Neuron (in vitro differentiated cells): ENCODE results near the gene LPP.

Source experiments
- H2AFZ ChIP-seq: one replicate; pipeline ENCODE4 v1.6.1; 2013; ENCODE audit warnings: low read depth, mild to moderate bottlenecking, inconsistent platforms, low read length, moderate library complexity
- H3K27me3 ChIP-seq: one replicate; pipeline ENCODE4 v1.6.1; 2013; ENCODE audit warnings: low read length; ENCODE audit not compliant: insufficient read depth
- H3K36me3 ChIP-seq: one replicate; pipeline ENCODE4 v1.6.1; 2013; ENCODE audit warnings: low read length; ENCODE audit not compliant: insufficient read depth
- H3K4me1 ChIP-seq: one replicate; pipeline ENCODE4 v1.6.1; 2013; ENCODE audit warnings: low read length; ENCODE audit not compliant: insufficient read depth
- H3K4me3 ChIP-seq: 2 replicates; pipeline ENCODE4 v1.5.1; 2013; ENCODE audit warnings: mild to moderate bottlenecking, low read length, moderate library complexity
- H3K9me3 ChIP-seq: one replicate; pipeline ENCODE4 v1.6.1; 2013; ENCODE audit warnings: low read length

Gene LPP

GRCh38 chr3:188198001-188198400 is 44.0 kb downstream of the LPP start:
- H3K27me3 ChIP-seq: no peaks in the 10 kb centered on the region
- H3K4me3 ChIP-seq: no peak overlapping the region
- H2AFZ ChIP-seq: no peak overlapping the region
- no peaks in the 10 kb centered on the region for H3K36me3 ChIP-seq
- H3K4me1 ChIP-seq: no peaks in the 10 kb centered on the region
- no peaks in the 10 kb centered on the region for H3K9me3 ChIP-seq

GRCh38 chr3:188198760-188199327 is 44.9 kb downstream of the LPP start:
- no peaks in the 10 kb centered on the region for H3K4me1 ChIP-seq
- no peak overlapping the region for H2AFZ ChIP-seq
- no peaks in the 10 kb centered on the region for H3K27me3 ChIP-seq
- no peaks in the 10 kb centered on the region for H3K9me3 ChIP-seq
- no peak overlapping the region for H3K4me3 ChIP-seq
- no peaks in the 10 kb centered on the region for H3K36me3 ChIP-seq

DNA sequence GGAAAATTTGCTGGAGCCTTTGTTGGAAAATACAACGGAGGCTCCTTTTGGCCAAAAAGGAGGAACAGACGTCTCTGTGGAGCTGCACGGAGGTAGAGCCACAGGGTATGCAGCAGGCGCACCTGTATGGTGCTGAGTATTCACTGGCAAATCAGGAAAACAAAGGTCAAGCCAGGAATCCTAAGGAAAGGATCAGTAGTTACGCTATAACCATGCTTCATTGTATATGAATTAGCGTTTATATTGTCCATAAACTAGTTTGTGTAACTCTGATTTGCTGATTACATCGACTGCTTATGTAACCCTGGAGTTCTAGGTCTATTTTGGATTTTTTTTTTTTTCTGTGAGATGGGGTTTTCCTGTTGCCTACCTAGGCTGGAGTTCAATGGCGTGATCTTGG is 45.4 kb downstream of the LPP start:
- H3K9me3 ChIP-seq: no peaks in the 10 kb centered on the region
- H3K27me3 ChIP-seq: no peaks in the 10 kb centered on the region
- no peaks in the 10 kb centered on the region for H3K4me1 ChIP-seq
- no peaks in the 10 kb centered on the region for H3K36me3 ChIP-seq
- no peak overlapping the region for H2AFZ ChIP-seq
- no peak overlapping the region for H3K4me3 ChIP-seq

- Histone ChIP-seq H3K4me1 (no peaks in the 10 kb centered on the region), H3K4me3 (no peak overlapping the region), H3K27me3 (no peaks in the 10 kb centered on the region), H2AFZ (no peak overlapping the region), H3K9me3 (no peaks in the 10 kb centered on the region), H3K36me3 (no peaks in the 10 kb centered on the region)
Observed at GRCh38 chr3:188200481-188200880, 46.5 kb downstream of the LPP start.

DNA sequence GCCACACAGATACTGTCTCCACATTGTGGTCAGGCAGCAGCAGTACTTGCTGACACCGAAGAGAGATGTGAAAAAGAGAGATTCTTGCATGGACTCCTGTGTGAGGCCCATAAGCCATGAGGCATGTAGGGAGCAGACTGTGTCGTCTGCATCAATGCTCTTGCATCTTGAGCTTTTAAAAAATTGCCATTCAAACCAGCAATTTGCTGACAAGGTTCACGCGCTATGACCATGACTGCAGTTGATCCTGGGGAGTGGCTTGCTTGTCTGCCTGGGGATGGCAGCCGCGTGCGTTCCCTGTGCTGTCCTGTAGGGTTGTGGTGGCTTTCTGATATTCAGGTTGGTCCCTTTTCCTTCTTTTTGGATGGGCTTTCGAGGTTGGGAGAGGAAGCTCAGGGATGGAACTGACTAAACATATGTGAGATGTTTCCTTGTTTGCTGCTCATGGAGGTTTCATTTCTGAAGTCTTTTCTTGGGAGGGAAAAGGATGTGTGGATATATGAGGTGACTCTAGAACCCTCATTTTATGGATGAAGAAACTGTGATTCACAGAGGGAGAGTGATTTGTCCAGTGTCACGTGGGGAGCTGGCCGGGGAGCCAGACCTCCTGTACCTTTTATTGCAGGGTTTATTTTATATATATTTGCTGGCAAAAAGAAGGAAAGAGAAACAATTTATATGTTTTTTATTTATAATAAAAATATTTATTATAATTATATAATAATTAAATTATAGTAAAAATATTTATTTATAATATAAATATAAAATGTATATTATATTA is 48.6 kb downstream of the LPP start:
- no peaks in the 10 kb centered on the region for H3K36me3 ChIP-seq
- no peaks in the 10 kb centered on the region for H3K4me1 ChIP-seq
- H3K4me3 ChIP-seq: no peak overlapping the region
- no peak overlapping the region for H2AFZ ChIP-seq
- H3K9me3 ChIP-seq: no peaks in the 10 kb centered on the region
- H3K27me3 ChIP-seq: no peaks in the 10 kb centered on the region

DNA sequence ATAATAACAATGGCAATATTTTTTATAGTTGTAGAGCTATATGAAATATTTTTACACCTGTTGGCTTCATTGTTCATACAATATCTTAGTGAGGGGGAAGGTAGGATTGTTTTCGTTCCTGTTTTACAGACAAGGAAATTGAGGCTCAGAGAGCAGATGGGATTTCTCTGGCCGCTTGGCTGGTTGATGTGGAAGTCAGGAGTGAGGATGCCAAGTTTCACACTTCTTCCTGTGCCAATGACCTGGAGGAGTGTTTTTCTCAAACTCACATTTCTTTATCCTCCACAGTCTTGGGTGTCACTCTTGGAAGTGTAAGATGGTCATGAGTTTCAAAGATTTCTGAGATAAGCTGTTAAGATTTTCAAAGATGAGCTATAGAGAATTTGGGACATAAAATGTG is 50.6 kb downstream of the LPP start:
- Histone ChIP-seq H3K4me3 (no peak overlapping the region), H3K9me3 (no peaks in the 10 kb centered on the region), H2AFZ (no peak overlapping the region), H3K4me1 (peaks cover 10% of the 10 kb centered on the region), H3K36me3 (no peaks in the 10 kb centered on the region), H3K27me3 (no peaks in the 10 kb centered on the region)

- H3K4me3 ChIP-seq: no peak overlapping the region
- H2AFZ ChIP-seq: no peak overlapping the region
- H3K4me1 ChIP-seq: peaks cover 10% of the 10 kb centered on the region
- no peaks in the 10 kb centered on the region for H3K27me3 ChIP-seq
- no peaks in the 10 kb centered on the region for H3K9me3 ChIP-seq
- peaks cover 2% of the 10 kb centered on the region for H3K36me3 ChIP-seq
Observed at GRCh38 chr3:188205992-188206416, 52.0 kb downstream of the LPP start.

GRCh38 chr3:188206787-188207186 is 52.8 kb downstream of the LPP start:
- H2AFZ ChIP-seq: no peak overlapping the region
- H3K4me1 ChIP-seq: peaks cover 10% of the 10 kb centered on the region
- H3K36me3 ChIP-seq: peaks cover 2% of the 10 kb centered on the region
- H3K9me3 ChIP-seq: no peaks in the 10 kb centered on the region
- H3K4me3 ChIP-seq: no peak overlapping the region
- H3K27me3 ChIP-seq: no peaks in the 10 kb centered on the region

DNA sequence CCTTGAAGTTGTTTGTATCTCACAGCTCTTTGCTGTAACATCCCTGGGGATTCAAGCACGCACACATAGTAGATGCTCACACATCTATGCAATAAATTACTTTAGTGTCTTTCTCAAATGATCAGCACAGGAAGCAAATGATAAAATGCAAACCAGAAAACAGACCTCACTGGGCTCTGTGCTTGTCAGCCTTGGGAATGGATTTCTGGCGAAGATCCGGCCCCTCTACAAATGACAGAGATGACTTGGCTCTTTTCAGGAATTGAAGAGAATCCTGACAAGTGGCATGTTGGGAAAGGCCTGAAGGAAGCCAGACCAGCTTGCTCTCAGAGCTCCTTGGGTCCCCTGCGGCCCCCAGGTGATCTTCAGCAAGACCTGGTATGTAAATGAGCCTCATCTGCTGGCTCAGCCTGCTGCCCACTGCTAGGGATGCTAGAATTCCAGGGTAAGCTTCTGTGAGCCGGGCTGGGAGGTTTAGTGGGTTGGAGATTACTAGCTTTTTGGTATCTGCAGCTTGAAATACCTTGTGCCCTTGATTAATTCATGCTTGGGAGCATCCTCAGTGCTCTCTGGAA is 54.1 kb downstream of the LPP start:
- H3K36me3 ChIP-seq: peaks cover 2% of the 10 kb centered on the region
- H3K27me3 ChIP-seq: no peaks in the 10 kb centered on the region
- H3K9me3 ChIP-seq: no peaks in the 10 kb centered on the region
- H2AFZ ChIP-seq: no peak overlapping the region
- peaks cover 10% of the 10 kb centered on the region for H3K4me1 ChIP-seq
- H3K4me3 ChIP-seq: no peak overlapping the region

DNA sequence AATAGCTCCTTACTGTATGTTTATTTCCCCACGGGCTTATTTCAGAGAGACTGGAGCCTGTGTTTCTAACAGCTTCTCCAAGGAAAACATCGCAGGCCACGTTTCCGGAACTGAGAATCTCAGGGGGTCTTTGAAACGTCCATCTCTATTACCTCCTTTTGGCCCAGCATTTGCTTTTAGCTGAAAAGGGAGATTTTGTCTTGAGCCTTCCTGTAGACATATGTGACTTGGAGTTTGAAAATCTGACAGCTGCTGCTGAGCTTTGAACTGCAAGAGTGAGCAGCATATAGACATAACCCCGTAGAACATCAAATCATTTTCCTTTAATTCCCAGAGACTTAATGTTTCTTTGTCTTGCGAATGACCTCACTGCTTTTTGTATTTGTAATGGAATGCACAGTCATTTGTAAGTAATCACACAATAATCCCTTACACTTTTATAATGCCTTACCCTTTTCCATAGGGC is 54.6 kb downstream of the LPP start:
- Histone ChIP-seq H3K9me3 (no peaks in the 10 kb centered on the region), H3K4me3 (no peak overlapping the region), H3K36me3 (peaks cover 2% of the 10 kb centered on the region)

DNA sequence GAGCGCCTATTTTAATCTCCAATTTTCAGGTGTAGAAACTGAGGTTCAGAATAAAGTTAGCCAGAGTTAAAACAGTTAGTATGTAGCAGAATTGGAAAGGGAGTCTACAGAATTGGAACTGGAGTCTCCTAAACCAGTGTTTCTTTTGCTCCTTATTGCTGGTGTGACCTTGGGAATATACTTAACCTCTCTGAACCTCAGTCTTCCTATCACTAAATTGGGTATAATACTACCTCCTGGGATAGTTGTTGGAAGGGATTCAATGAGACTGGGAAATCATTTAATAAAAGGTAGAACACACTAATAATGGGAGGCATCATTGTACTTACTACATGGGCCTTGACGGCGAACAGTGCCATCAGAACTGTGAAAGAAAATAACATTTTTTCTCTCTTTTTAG is 55.1 kb downstream of the LPP start:
- Histone ChIP-seq H3K4me3 (no peak overlapping the region), H3K4me1 (peaks cover 10% of the 10 kb centered on the region), H3K27me3 (no peaks in the 10 kb centered on the region), H2AFZ (no peak overlapping the region), H3K9me3 (no peaks in the 10 kb centered on the region), H3K36me3 (peaks cover 2% of the 10 kb centered on the region)

More for the DNA sequence above, 54.6 kb downstream of the LPP start:
- Histone ChIP-seq H2AFZ (no peak overlapping the region), H3K4me1 (peaks cover 10% of the 10 kb centered on the region), H3K27me3 (no peaks in the 10 kb centered on the region)

DNA sequence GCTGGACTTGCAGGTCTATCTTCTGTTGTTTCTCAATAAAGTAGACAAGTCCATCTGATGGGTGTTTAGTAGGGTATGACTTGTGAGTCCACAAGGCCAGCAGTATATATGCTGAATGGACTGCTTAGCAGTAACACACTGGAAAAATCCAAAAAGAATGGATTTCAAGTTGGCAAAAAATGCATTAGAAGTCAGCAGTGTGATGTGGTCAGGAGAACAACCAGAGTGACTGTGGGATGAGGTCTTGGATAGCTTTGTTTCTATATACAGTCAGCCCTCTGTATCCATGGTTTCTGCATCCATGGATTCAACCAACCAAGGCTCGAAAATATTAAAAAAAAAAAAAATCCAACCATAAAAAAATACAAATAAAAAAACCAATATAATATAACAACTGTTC is 55.8 kb downstream of the LPP start:
- H2AFZ ChIP-seq: no peak overlapping the region
- peaks cover 2% of the 10 kb centered on the region for H3K36me3 ChIP-seq

DNA sequence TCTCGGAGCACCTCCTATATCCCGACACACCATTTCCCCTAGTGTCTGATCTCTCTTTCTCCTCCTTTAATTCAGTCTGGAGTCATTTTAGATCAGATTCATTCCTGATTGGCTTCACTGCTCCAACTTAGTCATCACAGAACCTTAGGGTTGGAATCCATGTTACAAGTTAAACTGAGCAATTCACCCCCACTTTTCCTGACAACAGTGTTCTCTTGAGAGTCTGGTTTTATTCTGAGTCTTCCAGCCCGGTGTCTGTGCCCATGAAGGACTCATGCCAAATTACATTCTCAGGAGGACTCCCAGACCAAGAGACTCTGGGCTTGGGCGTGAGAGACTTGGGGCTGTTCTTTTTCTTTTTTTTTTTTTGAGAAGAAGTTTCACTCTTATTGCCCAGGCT is 57.5 kb downstream of the LPP start:
- Histone ChIP-seq H3K4me1 (peaks cover 10% of the 10 kb centered on the region), H3K36me3 (peaks cover 2% of the 10 kb centered on the region), H3K27me3 (no peaks in the 10 kb centered on the region), H2AFZ (no peak overlapping the region), H3K9me3 (no peaks in the 10 kb centered on the region), H3K4me3 (no peak overlapping the region)

More for the DNA sequence above, 55.8 kb downstream of the LPP start:
- H3K9me3 ChIP-seq: no peaks in the 10 kb centered on the region
- peaks cover 10% of the 10 kb centered on the region for H3K4me1 ChIP-seq
- no peak overlapping the region for H3K4me3 ChIP-seq
- no peaks in the 10 kb centered on the region for H3K27me3 ChIP-seq
